Endothelial cell of umbilical vein (primary cell): Measurements from ENCODE around the gene DGKH.

Source experiments
- EZH2 ChIP-seq: IDR thresholded peaks from 2 replicates; pipeline ENCODE4 v1.6.1; 2012; ENCODE audit warnings: borderline replicate concordance, low read depth, mild to moderate bottlenecking, moderate library complexity, low read length, inconsistent platforms; ENCODE audit not compliant: severe bottlenecking
- FOS ChIP-seq: IDR thresholded peaks from 2 replicates; pipeline ENCODE4 v1.6.1; 2011; ENCODE audit warnings: mild to moderate bottlenecking, low read length, moderate library complexity, borderline replicate concordance; ENCODE audit not compliant: insufficient read depth
- JUN ChIP-seq: IDR thresholded peaks from 2 replicates; pipeline ENCODE4 v1.6.1; 2011; ENCODE audit warnings: borderline replicate concordance, low read depth; ENCODE audit not compliant: insufficient read length, insufficient read depth
- MYC ChIP-seq: IDR thresholded peaks from one replicate; pipeline ENCODE4 v1.6.1; 2011; ENCODE audit warnings: mild to moderate bottlenecking, low read depth, low read length
- POLR2A ChIP-seq: IDR thresholded peaks from 2 replicates; pipeline ENCODE4 v1.6.1; 2012; ENCODE audit warnings: low read depth, mild to moderate bottlenecking, control low read depth, low read length
- POLR2AphosphoS5 ChIP-seq: IDR thresholded peaks from 2 replicates; pipeline ENCODE4 v1.6.1; 2012; ENCODE audit warnings: low read depth, mild to moderate bottlenecking, control low read depth, low read length, moderate library complexity; ENCODE audit not compliant: insufficient read depth
- TF ChIP-seq, protein P1 (sequence below), 2 donors: IDR thresholded peaks; 1 replicate in 1 of 2; 2 replicates in 1 of 2; pipeline ENCODE4 v1.5.1; 2011; ENCODE audit warnings: low read length in 2 of 2, mild to moderate bottlenecking in 2 of 2, moderate library complexity in 2 of 2, control low read depth in 1 of 2, inconsistent platforms in 1 of 2, low read depth in 1 of 2; ENCODE audit not compliant: insufficient read depth in 1 of 2; ENCODE audit errors: extremely low read depth in 1 of 2
- TF ChIP-seq, protein P2 (sequence below): IDR thresholded peaks from 2 replicates; pipeline ENCODE4 v1.6.1; 2011; ENCODE audit not compliant: insufficient read depth, insufficient read length

DNA sequence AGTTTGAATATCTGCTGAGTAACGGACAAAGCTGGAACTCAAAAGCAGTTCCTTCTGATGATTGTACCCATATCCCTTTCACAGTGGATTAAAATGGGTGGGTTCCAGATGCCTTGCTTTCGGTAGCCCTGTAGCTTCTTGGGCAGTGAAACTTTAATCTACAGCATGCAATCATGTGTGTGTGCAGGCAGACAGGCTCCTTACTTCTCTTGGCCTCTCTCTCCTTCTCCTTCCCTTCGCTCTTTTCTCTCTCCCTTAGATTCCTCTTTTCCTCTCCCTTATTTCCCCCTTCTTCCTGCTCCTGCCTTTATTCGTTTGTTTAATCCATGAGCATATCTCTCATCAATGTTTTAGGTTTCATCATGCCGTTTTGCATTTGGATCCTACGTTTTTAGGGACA lies 8.1 kb downstream of the DGKH start:
- TF ChIP-seq POLR2AphosphoS5 (no peak), EZH2 (no peak), POLR2A (no peak), FOS (no peak), JUN (no peak), MYC (no peak)
- TF ChIP-seq, protein P1, sequence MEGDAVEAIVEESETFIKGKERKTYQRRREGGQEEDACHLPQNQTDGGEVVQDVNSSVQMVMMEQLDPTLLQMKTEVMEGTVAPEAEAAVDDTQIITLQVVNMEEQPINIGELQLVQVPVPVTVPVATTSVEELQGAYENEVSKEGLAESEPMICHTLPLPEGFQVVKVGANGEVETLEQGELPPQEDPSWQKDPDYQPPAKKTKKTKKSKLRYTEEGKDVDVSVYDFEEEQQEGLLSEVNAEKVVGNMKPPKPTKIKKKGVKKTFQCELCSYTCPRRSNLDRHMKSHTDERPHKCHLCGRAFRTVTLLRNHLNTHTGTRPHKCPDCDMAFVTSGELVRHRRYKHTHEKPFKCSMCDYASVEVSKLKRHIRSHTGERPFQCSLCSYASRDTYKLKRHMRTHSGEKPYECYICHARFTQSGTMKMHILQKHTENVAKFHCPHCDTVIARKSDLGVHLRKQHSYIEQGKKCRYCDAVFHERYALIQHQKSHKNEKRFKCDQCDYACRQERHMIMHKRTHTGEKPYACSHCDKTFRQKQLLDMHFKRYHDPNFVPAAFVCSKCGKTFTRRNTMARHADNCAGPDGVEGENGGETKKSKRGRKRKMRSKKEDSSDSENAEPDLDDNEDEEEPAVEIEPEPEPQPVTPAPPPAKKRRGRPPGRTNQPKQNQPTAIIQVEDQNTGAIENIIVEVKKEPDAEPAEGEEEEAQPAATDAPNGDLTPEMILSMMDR (IDR thresholded peaks at IDR 0.05; ENCODE audit: extremely low read depth in 1 of 2, insufficient read depth in 1 of 2, low read depth in 1 of 2, low read length in 2 of 2), result no peak
- TF ChIP-seq, protein P2, sequence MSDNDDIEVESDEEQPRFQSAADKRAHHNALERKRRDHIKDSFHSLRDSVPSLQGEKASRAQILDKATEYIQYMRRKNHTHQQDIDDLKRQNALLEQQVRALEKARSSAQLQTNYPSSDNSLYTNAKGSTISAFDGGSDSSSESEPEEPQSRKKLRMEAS, result no peak
